Measurements from ENCODE around the gene FCGR3B.
"Not testable (repeated sequence)": the region's sequence is repeated elsewhere in the genome, so short reads cannot be mapped to it uniquely, and the experiment has no call there.

The FCGR3B gene

DNA sequence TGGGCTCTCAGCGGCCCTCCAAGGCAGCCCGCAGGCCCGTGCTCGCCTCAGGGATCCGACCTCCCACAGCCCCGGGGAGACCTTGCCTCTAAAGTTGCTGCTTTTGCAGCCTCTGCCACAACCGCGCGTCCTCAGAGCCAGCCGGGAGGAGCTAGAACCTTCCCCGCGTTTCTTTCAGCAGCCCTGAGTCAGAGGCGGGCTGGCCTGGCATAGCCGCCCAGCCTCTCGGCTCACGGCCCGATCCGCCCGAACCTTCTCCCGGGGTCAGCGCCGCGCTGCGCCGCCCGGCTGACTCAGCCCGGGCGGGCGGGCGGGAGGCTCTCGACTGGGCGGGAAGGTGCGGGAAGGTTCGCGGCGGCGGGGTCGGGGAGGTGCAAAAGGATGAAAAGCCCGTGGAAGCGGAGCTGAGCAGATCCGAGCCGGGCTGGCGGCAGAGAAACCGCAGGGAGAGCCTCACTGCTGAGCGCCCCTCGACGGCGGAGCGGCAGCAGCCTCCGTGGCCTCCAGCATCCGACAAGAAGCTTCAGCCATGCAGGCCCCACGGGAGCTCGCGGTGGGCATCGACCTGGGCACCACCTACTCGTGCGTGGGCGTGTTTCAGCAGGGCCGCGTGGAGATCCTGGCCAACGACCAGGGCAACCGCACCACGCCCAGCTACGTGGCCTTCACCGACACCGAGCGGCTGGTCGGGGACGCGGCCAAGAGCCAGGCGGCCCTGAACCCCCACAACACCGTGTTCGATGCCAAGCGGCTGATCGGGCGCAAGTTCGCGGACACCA, 25.0 kb downstream of the FCGR3B start:
- DNase-seq (ENCODE audit: low spot score) = not testable (repeated sequence)

DNA sequence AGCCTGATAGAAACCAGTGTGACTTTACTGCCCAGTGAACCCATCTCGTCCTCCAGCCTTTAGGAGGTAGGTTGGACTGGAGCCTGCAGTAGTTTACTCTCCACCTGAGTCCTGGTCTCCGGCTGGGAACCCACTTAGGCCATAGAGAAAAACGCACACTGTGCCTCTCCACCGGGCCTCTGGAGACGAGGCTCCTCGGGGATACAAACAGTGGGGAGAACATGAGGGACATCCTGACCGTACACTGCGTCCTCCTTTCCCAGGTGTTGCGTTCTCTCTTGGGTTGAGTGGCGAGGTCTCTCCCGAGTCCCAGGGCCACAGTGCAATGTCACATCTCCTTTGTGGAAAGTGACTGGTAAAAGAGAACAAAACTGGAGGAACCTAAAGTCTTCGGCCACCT, 26.0 kb downstream of the FCGR3B start:
- not testable (repeated sequence) for DNase-seq (ENCODE audit: low spot score)

DNA sequence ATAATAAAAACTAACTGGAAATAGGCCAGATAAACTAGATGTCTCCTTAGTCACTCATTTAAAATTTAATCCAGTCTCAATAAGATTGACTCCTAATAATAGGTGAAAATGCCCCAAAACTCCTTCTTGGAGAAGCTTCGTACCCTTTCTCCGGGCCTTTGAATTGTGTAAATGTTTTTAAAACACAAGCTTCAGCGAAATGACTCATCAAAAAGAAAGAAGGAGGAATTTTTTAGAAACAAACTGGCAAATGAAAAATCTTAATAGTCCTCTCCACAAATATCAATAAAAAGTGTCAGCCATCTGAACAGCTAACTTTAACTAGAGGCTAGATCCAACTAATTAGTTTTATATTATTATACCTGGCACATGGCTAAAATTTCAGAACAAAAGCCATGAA, 33.9 kb downstream of the FCGR3B start:
- DNase-seq (ENCODE audit: low spot score) = not testable (repeated sequence)

DNA sequence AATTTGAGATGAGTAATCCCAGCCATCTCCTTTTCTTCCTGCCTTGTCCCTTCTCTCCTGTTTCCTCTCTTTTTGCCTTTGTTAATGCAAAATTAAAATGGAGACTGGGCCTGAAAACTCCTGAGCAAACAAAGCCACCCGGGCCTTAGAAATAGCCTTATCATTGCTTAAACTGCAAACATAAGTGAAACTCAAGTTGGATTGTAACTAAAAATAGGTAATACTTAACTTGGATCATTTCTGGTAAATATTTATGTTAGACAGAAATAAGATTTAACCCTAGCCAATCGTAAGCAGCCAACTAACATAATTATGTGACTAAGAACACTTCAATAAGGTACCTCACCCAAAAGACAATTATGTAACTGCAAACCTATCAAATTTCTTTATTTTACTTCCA, 35.4 kb downstream of the FCGR3B start:
- not testable (repeated sequence) for DNase-seq (ENCODE audit: low spot score)

DNA sequence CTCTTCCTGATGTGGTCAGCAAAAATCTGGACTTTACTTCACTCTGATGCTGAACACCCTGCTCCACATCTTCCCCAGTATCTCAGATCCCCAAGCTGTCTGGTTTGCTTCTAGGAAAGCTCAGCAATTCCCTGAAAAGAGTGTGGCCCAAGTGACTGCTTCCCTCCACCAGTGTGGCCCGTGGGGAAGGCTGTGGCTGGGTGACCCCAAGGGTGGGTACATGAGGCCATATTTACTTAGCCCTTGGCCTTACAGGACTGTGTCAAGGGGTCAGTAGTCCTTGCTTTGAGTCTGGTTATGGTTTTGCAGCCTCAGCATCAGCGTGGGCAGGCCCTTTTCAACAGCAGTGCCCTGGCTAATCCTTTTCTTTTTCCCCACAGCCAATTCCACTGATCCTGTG, 35.8 kb downstream of the FCGR3B start:
- not testable (repeated sequence) for DNase-seq (ENCODE audit: low spot score)

DNA sequence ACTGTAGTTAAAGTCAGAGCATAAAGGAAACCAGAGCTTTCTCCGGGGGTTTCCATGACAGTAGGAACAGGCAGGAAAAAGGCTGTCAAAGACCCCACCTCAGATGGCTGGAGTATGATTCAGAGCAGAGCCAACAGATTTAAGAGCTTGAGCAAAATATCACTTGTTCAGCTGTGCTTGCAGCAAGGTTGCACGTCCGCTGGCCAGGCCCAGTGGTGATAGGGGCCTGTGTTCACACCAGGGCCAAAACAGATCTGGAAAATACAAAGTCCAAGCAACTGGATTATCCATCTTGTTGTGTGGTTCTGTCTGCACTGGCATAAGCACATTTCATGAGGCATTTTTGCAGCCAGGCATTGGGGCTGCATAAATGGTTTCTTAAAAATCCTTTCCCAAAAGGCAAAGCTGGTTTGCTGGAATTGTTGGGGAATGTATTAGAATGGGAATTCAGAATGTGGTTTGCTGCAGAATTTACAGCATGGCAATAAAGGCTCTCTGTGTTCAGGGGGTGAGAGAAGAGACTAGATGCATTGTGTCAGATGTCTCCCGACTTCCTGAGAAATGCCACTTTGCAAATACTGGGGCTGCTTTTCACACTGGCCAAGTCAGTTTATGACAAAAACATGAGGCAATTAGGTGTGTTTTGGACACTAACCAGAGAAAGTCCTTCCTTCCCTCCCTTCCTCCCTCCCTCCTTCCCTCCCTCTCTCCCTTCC, 36.5 kb downstream of the FCGR3B start:
- not testable (repeated sequence) for DNase-seq (ENCODE audit: low spot score)

DNA sequence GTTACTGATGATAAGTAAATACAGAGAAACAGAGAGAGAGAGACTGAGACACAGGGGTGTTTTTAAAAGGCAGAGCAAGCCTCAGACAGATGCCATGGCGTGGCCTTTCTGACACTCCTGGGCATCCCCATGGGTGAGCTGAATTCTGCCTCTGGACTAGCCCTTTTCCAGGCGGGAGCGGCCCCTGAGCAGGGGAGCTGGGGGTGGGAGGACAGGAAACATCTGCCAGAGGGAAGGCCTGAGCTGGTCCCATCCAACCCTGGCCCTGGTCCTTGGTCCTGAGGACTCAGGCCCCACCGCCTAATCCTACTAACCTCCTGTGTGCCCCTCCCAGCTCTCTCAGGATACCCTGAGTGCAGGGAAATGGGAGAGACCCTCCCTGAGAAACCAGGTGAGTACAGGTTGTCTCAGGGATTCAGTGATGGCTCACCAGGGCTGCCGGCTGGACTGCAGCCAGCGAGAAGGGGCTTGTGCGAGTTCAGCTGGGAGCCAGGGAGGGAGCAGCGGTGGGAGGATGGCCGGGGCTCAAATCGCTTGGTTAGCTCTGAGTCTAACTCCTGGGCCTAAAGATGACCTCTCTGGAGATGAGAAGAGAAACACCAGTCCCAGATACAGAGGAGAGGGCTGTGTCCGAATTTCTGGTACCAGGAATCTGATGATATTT, 37.8 kb downstream of the FCGR3B start:
- DNase-seq (ENCODE audit: low spot score) = not testable (repeated sequence)

DNA sequence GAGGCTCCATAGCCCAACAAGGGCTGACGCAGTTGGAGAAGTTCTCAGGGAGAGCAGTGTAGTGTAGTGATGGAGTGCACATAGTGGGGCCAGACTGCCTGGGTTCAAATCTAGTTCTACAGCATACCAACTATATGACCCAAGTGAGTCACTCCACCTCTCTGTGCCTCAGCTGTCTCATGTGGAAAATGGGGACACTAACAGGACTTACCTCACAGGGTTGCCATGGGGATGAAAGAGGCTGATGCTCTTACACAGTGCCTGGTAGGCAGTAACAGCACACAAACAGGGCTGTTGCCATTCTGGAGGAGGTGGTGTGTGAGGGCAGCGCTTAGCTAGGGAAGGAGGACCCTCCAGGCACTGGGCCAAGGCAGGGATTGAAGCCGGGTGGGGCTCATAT, 38.4 kb downstream of the FCGR3B start:
- DNase-seq (ENCODE audit: low spot score) = not testable (repeated sequence)

DNA sequence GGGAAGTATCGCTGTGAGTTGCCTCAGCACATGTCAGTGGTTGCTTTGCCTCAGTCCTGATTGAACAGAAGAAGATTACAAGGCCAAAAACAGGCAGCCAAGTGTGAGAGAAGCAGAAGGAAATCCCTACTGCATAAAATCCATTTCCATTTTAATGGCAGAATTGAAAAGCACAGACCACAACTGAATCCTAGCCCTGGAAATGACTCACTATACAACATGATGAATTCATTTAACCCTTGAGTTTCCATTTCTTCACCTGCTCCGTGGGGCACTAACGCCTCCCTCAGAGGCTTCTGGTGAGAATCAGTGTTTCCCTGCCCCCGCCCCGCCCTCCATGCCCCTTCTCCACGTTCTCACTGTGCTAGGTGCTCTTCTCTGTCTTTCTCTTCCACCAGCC, 41.1 kb downstream of the FCGR3B start:
- not testable (repeated sequence) for DNase-seq (ENCODE audit: low spot score)

DNA sequence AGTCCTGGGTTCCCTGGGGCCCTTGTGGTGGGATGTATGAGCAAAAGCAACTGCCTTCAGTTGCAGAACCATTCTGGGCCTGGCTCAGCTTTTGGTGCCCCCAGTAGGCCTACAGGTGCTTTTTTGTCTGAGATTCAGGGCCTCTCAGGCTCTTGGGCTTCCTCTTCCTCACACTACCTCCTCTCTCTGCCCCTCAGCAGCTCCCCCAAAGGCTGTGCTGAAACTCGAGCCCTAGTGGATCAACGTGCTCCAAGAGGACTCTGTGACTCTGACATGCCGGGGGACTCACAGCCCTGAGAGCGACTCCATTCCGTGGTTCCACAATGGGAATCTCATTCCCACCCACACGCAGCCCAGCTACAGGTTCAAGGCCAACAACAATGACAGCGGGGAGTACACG, 41.6 kb downstream of the FCGR3B start:
- not testable (repeated sequence) for DNase-seq (ENCODE audit: low spot score)

DNA sequence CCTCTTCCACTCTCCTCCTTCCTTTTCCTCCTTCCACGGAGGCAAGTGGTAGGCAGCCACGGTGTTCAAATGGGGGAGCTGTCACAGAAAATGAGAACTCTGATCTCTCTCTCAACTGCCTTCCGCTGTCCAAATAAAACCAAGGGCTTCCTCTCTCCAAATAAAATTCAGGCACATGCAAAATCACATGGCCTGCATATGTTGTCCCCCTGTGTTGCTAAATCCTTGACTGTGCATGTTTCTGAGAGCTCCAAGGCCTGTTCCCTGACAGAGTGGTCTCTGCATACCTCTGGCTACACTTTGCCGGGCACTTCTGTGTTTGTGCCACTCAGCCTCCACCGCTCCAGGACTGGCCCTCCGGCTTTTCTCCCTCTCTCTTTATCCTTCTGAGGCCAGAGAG, 42.4 kb downstream of the FCGR3B start:
- not testable (repeated sequence) for DNase-seq (ENCODE audit: low spot score)

DNA sequence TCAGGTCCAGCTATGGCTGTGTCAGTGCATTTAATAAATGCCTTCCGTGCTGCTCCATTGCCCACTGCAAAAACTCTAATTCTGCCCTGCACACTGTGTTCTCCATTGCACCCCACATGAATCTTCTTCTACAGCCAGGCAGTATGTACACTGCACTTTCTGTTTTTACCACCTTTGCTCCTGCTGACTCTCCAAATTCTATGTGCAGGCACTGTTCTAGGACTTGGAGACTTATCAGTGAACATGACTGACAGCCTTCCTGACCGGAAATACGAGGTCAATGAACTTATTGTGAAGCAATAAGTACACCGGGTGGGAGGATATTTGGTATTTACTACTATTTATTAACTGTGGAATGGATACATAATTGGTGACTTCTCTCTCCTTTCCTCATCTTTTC, 48.1 kb downstream of the FCGR3B start:
- DNase-seq (ENCODE audit: low spot score) = not testable (repeated sequence)

DNA sequence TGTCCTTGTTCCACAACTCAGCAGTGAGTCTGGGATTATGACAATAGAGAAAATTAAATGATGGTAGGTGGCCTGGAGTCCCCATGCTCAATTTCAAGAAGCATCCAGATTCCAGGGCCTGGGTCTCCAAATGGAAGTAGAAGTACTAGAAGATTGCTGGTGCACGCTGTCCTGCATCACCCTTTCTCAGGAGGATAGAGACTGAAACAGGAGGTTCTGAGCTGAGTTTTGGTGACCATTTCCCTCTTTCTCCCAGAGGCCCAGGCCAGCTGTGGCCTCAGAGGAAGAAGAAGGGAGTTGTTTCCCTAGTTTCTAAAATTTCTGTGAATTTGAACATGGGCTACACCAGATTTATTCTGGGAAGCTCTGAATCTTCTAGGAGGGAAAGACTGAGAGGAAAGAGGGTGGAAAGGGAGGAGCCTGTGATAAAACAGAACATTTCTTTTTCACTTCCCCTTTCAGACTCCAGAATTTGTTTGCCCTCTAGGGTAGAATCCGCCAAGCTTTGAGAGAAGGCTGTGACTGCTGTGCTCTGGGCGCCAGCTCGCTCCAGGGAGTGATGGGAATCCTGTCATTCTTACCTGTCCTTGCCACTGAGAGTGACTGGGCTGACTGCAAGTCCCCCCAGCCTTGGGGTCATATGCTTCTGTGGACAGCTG, 50.0 kb downstream of the FCGR3B start:
- not testable (repeated sequence) for DNase-seq (ENCODE audit: low spot score)

DNA sequence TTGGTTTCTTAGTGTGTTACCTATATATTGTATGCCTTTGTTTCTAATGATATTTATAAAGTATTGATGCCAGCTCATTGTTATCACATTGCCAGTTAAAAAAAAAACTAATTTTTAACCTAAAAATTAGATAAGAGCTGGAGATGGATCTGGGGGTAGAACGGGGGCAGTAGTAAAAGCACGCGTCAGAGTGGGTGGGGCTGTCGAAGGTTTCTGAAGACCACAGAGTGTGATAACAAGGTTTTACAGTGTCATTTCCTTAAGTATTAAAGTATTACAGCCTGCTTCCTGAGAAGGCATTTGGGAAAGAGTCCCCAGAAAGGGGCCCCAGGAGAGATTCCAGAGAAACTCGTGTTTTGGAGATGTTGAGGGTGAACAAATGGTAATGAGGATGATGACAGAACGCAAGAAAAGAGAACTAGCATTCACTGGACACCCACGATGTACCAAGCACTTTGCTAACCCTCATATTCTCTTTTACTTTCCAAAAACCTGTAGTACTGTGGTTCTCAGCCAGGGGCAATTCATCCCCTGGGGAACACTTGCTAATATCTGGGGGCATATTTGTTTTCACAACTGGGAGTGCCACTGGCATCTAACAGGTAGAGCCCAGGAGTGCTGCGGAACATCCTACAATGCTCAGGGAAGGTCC, 51.0 kb downstream of the FCGR3B start:
- not testable (repeated sequence) for DNase-seq (ENCODE audit: low spot score)

DNA sequence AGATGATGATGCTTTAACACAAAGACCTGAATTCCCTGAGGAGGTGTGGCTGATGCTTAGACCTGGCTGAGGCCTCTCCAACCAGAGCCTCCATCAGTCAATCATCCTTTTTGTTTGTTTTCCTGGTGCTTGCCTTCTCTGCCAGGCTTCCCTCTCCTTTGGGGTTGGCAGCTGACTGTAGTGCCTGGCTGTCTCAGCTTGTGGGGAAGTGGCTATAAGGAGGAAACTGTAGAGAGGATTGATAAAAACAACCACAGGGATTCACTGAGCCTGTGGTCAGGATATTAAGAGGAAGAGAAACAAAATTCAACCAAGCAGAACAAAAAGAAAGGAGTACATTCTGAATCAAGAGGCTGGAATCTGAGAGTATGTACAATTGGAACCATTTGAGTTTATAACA, 54.3 kb downstream of the FCGR3B start:
- DNase-seq (ENCODE audit: low spot score) = not testable (repeated sequence)

All from SK-N-DZ (cell line).